Amniotic epithelial cell (primary cell): ENCODE measurements around the gene CCDC88C.
"Not testable (repeated sequence)": the region's sequence is repeated elsewhere in the genome, so short reads cannot be mapped to it uniquely, and the experiment has no call there.

Source experiments
- DNase-seq: peaks from one replicate; pipeline ENCODE4 v3.0.0-alpha.2; 2010; ENCODE audit warnings: low read depth

Gene CCDC88C

GRCh38 chr14:91243074-91243471 lies 174.5 kb downstream of the CCDC88C start:
- no peak for DNase-seq

- no peak for DNase-seq
Measured at GRCh38 chr14:91242635-91243034, 175.0 kb downstream of the CCDC88C start.

GRCh38 chr14:91241863-91242262 lies 175.8 kb downstream of the CCDC88C start:
- no peak for DNase-seq

GRCh38 chr14:91238661-91239060 lies 179.0 kb downstream of the CCDC88C start:
- no peak for DNase-seq

GRCh38 chr14:91238085-91238484 lies 179.5 kb downstream of the CCDC88C start:
- no peak for DNase-seq

- DNase-seq, result peak; percentile 75
Measured at GRCh38 chr14:91237219-91237618, 180.4 kb downstream of the CCDC88C start.

GRCh38 chr14:91235841-91236240 lies 181.8 kb downstream of the CCDC88C start:
- no peak for DNase-seq

GRCh38 chr14:91234791-91235114 lies 182.9 kb downstream of the CCDC88C start:
- DNase-seq, result no peak

GRCh38 chr14:91233936-91234790 lies 183.5 kb downstream of the CCDC88C start:
- no peak for DNase-seq

GRCh38 chr14:91232603-91233002 lies 185.0 kb downstream of the CCDC88C start:
- DNase-seq, result no peak

GRCh38 chr14:91232052-91232451 lies 185.6 kb downstream of the CCDC88C start:
- DNase-seq, result no peak

GRCh38 chr14:91231446-91231845 lies 186.2 kb downstream of the CCDC88C start:
- DNase-seq, result no peak

- peak; percentile 37 for DNase-seq
Measured at GRCh38 chr14:91230397-91231035, 187.1 kb downstream of the CCDC88C start.

GRCh38 chr14:91229743-91230200 lies 187.8 kb downstream of the CCDC88C start:
- DNase-seq, result peak; percentile 52

- no peak for DNase-seq
Measured at GRCh38 chr14:91229005-91229382, 188.6 kb downstream of the CCDC88C start.

GRCh38 chr14:91228112-91229004 lies 189.3 kb downstream of the CCDC88C start:
- peak; percentile 75 for DNase-seq

GRCh38 chr14:91227183-91227628 lies 190.4 kb downstream of the CCDC88C start:
- no peak for DNase-seq

- DNase-seq, result not testable (repeated sequence)
Measured at GRCh38 chr14:91226360-91226759, 191.3 kb downstream of the CCDC88C start.

- DNase-seq, result peak; percentile 53
Measured at GRCh38 chr14:91225025-91225424, 192.6 kb downstream of the CCDC88C start.

GRCh38 chr14:91223028-91223783 lies 194.4 kb downstream of the CCDC88C start:
- DNase-seq, result no peak
